ENCODE measurements around the gene SSH3.

The SSH3 gene

DNA sequence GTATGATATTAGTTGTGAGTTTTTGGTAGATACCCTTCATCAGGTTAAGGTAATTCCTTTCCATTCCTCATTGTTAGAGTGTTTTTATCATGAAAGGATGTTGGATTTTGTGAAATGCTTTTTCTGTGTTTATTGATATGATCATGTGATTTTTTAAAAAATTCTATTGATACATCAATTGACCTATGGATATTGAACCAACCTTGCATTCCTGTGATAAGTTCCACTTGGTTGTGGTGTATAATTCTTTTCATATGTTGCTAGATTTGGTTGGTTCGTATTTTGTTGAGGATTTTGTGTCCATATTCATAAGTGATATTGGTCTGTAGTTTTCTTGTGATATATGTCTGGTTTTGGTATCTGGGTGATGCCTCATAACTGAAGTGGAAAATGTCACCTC lies 7.5 kb upstream of the SSH3 start:
- no peak for DNase-seq

DNA sequence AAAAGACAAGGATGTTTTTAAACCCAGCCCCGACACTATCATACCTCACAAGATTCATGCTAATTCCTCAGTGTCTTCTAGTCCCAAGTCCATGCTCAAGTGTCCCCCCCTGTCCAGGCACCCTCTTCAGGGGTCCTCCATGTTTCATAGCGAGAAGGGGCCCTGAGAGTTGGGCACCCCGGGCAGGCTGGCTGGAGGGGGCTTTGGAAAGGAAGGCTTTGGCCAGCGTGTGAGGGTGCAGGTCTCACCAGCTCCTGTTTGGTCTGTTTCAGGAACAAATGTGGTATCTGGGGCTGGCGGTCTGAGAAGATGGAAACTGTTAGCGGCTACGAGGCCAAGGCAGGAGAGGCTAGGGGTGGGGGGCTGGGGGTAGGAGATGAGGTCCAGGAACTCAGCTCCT lies 4.5 kb upstream of the SSH3 start:
- DNase-seq, result no peak

DNA sequence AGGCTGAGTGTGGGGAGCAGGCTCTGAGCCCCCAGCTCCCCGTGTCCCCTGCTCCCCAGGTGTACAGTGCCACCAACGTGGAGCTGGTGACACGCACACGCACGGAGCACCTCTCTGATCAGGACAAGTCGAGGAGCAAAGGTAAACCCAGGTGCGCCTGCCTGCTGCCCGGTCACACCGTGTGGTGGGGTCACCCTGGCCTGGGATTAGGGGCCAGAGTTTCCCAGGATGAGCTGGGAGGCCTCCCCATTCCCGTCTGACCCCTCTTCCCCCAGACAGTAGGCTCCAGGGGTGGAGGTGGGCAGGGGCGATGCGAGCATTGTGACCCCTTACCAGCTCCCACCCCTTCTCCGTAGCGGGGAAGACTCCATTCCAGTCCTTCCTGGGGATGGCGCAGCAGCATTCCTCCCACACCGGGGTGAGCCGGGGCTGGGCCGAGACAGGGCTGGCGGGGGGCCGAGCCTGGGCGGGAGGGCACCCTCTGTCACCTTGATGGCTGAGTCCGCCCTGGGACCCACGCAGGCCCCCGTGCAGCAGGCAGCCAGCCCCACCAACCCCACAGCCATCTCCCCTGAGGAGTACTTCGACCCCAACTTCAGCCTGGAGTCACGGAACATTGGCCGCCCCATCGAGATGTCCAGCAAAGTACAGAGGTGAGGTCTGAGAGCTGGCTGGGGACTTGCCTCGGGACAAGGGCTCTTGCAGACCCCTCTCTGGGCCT lies 3.7 kb upstream of the SSH3 start:
- no peak for DNase-seq

DNA sequence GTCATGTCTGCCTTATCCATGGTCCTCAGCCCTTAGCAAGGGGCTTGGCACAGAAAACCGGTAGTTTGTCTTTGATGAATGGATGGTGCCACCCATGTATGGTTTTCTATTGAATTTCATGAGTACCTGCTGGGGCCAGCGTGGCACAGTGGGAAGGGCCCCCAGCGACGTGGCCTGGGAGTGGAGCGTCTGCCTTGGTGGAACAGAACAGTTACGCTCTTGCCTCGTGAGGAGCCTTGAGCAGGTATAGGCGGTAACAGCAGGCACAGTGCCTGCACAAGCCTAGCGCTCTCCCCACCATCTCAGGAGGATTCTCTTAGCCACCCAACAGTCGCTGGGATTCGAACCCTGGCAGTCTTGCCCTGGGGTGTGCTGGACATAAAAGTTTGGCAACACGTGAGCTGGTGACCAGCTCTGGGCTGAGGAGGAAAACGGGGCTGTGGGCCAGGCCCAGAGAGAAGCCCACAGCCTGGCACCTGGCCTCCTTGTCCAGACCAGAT lies 3.0 kb upstream of the SSH3 start:
- no peak for DNase-seq

DNA sequence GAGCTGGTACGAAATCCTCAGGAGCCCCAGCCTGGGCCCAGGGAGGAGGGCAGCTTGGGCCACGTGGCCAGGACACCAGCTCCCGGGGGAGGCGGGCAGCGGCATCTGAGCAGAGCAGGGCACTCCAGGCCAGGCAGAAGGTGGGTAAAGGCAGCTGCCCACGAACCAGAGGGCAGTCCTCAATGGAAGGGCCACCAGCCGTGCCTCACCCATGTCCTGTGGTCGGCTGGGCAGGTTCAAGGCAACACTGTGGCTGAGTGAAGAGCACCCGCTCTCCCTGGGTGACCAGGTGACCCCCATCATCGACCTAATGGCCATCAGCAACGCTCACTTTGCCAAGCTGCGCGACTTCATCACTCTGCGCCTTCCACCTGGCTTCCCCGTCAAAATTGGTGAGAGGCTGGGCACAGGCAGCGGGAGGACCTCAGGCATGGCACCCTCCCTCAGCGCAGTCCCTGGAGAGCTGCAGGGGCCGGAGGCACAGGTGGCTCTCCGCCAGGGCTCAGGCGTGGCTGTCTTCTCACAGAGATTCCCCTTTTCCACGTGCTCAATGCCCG lies 2.5 kb upstream of the SSH3 start:
- no peak for DNase-seq

DNA sequence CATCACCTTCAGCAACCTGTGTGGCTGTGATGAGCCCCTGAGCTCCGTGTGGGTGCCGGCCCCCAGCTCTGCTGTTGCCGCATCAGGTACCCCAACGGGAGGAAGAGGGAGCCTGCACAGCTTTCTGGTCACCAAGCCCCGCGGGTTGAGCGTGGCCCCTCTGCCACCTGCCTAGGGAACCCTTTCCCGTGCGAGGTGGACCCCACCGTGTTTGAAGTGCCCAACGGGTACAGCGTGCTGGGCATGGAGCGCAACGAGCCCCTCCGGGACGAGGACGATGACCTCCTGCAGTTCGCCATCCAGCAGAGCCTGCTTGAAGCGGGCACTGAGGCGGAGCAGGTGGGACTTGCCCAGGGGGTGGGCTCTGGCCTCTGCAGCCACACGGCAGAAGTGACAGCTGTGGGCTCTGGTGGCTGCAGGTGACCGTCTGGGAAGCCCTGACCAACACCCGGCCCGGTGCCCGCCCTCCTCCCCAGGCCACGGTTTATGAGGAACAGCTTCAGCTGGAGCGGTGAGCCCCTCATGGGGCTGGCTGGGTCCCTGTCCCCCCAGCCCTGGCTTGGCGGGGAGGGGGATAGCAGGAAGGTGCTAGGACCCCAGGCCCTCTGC lies 1.9 kb upstream of the SSH3 start:
- no peak for DNase-seq

DNA sequence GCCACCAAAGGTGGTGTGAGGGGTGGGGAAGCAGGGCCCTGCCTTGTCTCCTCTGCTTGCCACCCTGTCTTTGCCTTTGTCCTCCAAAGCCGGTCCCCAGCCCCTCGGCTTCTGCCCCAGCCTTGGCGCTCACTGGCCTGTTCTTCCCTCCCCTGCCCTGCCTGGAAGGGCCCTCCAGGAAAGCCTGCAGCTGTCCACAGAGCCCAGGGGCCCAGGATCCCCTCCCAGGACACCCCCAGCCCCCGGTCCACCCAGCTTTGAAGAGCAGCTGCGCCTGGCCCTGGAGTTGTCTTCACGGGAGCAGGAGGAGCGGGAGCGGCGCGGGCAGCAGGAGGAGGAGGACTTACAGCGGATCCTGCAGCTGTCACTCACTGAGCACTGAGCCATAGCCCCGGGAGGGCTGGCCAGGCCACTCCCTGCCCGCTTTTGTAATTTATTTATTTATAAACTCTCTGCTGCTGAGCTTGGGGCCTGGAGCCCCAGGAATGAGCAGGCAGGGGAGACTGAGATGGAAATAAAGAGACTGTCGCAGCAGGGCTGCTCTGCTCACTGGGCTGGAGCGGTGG lies 1.3 kb upstream of the SSH3 start:
- peak; percentile 82 for DNase-seq

DNA sequence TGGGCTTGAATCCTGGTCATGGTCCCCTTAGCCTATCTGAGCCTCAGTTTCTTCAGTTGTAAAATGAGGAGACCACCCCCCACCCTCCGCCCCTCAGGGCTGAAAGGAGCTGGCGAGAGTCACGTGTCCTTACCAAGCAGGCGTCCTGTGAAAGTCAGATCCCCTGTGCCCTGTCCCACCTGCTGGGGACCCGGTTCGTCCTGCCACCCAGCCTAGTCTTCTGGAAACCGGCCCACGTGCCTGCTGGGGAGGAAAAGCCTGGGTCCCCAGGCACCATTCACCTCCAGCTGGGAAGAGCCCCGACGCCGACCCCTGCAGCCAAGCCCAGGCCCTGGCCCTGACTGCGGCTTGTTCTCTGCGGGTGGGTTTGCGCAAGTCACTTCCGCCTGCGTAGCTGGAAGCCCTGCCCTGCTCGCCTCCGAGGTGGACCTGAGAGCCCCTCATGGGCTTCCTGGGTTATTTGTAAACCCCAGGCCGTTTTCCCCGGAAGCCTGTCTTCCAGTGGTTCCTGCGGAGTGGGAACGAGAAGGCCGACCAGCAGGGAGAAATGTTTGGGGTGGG lies 679 bp upstream of the SSH3 start:
- peak; percentile 47 for DNase-seq

DNA sequence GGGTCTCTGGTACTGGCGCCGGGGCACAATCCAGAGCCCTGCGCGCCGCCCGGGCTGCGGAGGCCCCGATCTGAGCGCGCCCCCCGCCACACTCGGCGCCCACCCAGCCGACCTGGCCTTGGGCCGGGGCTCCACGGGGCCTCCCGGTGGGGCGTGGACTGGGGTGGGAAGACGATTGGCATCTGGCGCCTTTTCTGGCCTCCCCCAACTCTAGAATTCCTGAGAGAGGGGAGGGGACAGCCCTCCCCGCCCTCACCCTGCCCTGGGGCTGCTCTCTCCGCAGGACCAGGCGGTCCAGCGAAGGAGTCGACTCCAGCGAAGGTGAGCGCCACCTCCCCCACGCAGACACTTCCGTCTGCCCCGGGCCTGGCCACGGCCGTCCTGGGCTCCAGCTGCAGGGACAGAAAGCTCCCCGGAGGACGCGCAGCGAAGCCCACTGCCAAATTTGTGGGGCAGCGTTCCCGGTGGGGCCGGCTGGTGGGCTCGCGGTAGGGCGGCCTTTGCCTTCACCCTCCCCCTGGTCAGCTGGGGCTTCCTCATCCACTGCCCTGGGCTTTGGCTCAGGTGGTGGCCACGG lies 593 bp downstream of the SSH3 start:
- no peak for DNase-seq

DNA sequence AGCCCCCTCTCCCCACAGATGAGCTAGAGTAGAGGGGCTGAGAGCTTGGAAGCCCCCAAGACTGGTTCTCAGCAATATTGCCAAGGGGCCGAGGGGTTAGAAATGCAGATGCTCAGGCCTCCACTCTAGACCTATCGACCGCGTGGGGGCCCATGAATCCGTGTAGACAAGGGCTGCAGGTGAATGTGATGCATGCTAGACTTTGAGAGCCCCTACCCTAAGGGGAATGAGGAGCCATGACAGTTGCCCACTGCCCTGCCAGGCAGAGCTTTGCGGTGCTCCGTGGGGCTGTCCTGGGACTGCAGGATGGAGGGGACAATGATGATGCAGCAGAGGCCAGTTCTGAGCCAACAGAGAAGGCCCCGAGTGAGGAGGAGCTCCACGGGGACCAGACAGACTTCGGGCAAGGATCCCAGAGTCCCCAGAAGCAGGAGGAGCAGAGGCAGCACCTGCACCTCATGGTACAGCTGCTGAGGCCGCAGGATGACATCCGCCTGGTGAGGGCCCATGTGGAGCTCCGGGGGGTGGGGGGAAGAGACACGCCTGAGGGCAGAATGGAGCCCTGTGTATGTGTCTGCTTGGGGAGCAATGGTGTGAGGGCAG lies 1.3 kb downstream of the SSH3 start:
- no peak for DNase-seq

DNA sequence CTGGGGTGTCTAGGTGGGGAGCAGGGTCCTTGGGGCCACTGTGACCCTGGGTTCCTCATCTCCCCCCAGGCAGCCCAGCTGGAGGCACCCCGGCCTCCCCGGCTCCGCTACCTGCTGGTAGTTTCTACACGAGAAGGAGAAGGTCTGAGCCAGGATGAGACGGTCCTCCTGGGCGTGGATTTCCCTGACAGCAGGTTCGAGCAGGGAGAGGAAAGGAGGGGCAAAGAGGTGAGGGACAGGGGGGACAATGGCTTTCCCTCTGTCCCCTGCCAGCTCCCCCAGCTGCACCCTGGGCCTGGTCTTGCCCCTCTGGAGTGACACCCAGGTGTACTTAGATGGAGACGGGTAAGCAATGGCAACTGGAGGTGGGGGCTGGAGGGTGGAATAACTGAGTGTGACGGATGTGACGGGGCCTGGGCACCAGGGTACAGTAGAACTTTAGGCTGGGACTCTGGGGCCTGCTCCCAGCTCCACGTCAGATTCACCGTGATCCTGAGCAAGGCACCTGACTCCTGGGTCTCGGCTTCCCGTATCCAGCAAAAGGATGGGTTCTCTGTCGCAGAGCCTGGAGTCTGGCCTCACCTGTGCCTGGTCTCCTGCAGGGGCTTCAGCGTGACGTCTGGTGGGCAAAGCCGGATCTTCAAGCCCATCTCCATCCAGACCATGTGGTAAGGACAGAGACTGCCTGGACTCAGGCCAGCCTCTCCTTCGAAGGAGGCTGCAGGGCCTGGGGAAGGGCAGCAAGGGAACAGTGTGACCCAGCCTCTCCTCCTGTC lies 3.6 kb downstream of the SSH3 start:
- no peak for DNase-seq

DNA sequence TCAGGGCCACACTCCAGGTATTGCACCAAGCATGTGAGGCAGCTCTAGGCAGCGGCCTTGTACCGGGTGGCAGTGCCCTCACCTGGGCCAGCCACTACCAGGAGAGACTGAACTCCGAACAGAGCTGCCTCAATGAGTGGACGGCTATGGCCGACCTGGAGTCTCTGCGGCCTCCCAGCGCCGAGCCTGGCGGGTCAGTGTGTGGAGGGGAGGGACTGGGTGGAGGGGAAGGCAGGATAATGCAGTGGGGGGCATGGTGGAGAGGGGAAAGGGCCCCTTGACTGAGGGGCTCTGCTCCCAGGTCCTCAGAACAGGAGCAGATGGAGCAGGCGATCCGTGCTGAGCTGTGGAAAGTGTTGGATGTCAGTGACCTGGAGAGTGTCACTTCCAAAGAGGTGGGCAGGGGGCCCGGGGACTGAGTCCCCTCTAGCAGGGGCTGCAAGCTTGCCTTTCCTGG lies 4.2 kb downstream of the SSH3 start:
- no peak for DNase-seq

DNA sequence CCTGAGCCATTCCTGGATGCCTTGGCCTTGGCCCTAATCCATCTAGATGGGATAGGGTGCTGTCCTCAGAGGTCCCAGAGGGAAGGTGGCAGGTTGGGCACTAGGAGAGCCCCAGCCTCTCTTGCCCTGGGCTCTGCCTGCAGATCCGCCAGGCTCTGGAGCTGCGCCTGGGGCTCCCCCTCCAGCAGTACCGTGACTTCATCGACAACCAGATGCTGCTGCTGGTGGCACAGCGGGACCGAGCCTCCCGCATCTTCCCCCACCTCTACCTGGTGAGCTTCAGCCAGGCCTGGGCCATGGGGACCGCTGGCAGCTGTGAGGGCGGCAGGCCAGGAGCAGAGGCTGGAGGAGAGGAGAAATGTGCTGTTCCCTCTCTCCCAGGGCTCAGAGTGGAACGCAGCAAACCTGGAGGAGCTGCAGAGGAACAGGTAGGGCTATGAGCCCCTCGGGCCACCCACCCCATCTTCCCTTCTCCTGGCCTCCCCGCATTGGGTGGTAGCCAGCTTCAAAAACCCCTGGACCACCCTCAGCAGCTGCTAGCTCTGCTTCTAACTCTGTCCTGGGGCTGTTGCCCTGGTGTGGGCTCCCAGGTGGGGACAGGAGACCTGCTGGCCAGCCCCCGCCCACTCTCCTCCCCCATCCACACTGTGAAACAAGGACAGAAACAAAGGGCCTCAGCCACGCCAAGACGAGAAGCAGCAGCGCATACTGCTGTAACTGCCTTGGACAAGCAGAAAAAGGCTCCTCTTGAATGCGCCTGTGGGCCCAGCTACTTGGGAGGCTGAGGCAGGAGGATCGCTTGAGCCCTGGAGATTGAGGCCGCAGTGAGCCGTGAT lies 4.9 kb downstream of the SSH3 start:
- DNase-seq, result no peak

DNA sequence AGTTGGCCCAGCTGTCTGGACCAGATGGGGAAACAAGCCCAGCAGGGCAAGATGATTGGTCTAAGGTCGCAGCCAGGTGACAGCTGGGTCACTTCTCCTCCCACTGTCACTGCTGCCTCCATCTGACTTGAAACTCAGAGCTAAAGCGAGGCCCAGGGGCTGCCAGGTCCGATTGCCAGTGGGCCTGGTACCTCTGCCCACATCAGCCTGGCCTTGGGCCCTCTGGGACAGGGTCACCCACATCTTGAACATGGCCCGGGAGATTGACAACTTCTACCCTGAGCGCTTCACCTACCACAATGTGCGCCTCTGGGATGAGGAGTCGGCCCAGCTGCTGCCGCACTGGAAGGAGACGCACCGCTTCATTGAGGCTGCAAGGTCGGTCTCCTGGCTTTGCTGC lies 5.8 kb downstream of the SSH3 start:
- no peak for DNase-seq

DNA sequence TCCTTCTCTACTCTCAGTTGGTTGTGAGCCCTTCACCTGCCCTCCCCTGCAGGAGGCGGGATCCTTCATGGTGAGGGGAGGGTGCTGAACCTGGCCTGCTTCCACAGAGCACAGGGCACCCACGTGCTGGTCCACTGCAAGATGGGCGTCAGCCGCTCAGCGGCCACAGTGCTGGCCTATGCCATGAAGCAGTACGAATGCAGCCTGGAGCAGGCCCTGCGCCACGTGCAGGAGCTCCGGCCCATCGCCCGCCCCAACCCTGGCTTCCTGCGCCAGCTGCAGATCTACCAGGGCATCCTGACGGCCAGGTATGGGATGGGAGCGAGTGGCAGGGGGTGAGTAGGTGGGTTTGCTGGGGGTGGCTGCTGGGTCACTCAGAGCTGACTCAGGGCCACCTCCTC lies 6.3 kb downstream of the SSH3 start:
- no peak for DNase-seq

DNA sequence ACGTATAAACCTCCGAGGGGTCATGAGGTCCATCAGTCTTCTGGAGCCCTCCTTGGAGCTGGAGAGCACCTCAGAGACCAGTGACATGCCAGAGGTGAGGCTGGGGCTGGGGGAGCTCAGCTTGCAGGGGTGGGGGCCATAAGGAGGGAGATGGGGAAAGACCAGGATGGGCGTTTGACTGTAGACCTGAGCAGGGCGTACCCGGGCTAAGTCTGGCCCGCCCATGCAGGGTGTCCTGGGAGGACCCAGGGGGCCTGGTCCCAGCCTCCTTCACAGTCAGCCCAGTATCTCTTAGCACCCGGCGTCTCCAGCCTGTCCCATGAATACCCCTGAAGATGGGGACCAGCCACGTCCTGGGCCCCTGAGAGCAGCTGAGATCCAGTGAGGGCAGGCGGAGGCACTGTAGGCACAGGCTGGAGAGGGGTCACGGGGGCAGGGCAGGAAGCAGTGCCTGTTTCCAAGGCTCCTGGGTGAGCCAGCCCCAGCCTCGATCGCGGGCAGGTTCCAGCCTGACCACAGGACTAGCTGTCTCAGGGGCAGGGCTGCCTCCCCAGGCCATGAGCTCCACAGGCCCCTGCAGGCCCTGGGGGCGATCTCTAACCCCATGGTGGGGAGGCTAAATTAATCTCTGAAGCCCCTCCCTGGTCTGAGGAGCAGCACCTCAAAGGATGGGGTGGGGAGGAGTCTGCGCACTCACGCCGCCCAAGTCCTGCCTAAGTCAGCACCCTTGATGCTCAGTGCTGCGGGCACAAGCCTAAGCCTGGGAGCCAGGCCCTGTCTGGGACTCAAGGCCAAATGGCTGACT lies 7.1 kb downstream of the SSH3 start:
- DNase-seq, result no peak

DNA sequence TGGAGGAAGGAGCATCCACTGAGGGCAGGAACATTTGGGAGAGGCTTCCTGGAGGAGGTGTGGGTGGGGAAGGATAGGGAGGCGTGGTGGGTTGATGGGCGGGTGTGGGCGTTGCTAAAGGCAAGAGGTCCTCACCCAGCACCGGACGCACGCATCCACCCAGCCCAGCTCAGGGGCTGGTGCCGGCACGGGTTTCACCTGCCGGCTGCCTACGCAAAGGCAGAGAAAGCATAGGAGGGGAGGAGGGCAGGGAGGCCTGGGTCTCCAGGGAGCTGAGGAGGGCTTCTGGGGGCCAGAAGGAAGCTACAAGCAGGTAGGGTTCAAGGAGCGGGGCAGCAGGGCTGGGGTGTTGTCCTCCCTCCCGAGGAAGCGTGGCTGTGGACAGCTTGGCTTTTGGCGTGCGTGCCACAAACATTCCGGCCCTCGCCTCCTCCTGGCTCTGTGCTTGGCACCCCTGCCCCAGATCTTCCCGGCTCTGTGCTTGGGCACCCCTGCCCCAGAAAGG lies 7.8 kb downstream of the SSH3 start:
- no peak for DNase-seq

DNA sequence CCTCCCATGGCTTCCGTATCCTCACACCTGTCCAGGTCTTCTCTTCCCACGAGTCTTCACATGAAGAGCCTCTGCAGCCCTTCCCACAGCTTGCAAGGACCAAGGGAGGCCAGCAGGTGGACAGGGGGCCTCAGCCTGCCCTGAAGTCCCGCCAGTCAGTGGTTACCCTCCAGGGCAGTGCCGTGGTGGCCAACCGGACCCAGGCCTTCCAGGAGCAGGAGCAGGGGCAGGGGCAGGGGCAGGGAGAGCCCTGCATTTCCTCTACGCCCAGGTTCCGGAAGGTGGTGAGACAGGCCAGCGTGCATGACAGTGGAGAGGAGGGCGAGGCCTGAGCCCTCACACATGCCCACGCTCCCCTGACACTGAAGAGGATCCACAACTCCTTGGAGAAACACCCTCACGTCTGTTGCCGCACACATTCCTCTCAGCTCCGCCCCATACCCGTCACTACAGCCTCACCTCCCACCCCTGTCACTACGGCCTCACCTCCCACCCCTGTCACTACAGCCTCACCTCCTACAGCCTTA lies 8.3 kb downstream of the SSH3 start:
- DNase-seq, result no peak

DNA sequence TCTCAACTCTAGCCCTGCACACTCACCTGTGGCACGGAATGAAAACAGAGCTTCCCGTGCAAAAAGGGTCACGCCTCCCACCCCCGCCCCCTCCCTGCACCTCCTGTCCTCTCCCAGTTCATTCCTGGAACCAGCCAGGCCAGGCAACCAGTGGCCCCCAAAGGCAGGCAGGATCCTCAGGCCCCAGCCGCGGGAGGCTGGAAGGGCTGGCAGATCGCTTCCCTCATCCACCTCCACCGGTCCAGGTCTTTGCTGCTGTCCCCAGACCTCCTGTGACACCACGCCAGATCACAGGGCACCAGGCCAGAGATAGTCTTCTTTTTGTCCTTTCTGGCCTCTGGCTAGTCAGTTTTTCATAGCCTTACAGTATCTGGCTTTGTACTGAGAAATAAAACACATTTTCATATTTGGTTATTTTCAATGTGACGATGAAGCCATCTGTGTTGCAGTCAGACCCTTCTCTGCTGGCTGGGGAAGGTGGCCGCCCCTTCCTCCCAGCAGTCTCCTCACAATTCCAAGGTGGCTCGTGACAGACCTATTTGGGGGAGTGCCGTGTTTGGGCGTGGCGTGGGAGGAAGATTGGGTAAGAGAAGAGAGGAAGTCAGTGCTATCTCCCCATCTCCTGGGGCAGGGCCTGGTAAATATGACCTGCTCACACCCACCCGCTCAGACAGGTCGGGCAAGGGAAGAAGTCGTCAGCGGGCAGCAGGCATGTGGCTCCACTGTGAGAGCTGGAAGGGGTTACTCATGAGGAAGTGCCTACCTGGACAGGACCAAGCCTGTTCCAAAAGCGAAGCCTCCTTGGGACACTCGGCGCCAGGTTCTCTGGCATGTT lies 9.1 kb downstream of the SSH3 start:
- DNase-seq, result no peak

Data from NCI-H510A (cell line).